ENCODE data around the gene ZNF580.

Gene ZNF580

DNA sequence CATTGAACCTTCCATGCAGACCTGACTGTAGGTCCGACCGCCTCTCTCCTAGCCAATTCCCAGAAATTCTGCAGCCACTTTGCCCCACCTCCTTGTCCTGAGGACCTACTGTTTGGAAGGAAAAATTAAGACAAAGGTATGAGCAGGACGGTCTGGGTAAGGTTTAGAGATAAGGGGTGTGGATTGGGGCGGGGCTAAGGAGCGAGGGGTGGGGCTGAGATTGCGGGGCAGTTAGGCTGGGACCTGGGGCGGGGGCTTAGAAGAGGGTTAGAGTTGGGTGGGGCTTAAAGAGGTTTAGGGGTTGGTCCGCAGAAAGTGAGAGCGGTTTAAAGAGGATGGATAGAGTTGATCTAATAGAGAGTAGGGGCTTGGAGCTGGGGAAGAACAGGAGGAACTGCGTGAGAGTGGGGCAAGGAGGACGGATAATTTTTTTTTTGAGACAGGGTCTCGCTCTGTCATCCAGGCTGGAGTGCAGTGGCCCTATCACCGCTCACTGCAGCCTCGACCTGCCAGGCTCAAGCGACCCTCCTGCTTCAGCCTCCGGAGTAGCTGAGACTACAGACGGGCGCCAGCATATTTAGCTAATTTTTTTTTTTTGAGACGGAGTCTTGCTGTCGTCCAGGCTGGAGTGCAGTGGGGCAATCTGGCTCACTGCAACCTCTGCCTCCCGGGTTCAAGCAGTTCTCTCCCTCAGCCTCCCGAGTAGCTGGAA, 37.1 kb upstream of the ZNF580 start:
- Histone ChIP-seq H3K27me3 (ENCODE audit: insufficient read depth, low read length) (no peaks in the 10 kb centered on the region), H3K9me2 (ENCODE audit: low read depth, low read length) (no peaks in the 10 kb centered on the region), H3K79me2 (ENCODE audit: insufficient read depth, low read length) (no peaks in the 10 kb centered on the region), H3K4me3 (ENCODE audit: low read depth, low read length, poor library complexity, severe bottlenecking) (no peak overlapping the region), H4K20me1 (ENCODE audit: insufficient read depth, low read length) (no peaks in the 10 kb centered on the region), H3F3A (ENCODE audit: insufficient read depth, low read length) (no peaks in the 10 kb centered on the region; the same call in 1 of the 2 replicates), H3K4me1 (ENCODE audit: insufficient read depth, low read length, severe bottlenecking) (peaks cover 24% of the 10 kb centered on the region), H3K9me3 (ENCODE audit: low read length) (no peaks in the 10 kb centered on the region), H3K9ac (ENCODE audit: low read length) (no peak overlapping the region), H3K4me2 (ENCODE audit: low read length) (no peak overlapping the region), H3K36me3 (ENCODE audit: insufficient read depth, low read length) (0 out of 2 replicates have a peak, but pooled peaks cover 6% of the 10 kb centered on the region), H3K27ac (ENCODE audit: low read depth, low read length, poor library complexity, severe bottlenecking) (no peak overlapping the region), H2AFZ (ENCODE audit: low read length) (no peak overlapping the region)
- TF ChIP-seq CTCF (IDR thresholded peaks at IDR 0.05; ENCODE audit: low read length) = no peak
- TF ChIP-seq EZH2 (IDR thresholded peaks at IDR 0.05; ENCODE audit: borderline replicate concordance, low read length) = no peak

DNA sequence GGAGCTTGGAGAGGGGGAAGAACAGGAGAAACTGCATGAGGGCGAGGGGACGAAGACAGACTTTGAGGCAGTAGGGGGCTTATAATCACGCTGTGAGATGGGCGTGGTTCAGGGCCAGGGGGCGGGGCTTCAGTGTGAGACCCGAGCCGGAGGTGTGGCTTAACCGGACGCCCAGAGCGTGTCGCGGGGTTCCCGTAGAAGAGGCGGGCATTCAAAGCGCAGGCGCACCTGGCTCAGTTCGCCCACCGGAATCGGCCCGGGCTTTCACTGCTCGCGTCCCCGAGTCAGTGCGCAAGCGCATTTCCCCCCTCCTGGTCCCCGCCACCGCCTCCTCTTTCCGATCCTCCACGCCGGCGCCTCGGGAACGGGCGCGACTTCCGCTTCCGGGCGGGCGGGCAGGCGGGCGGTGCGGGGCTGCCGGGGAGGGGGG, 35.6 kb upstream of the ZNF580 start:
- Histone ChIP-seq H3K9ac (ENCODE audit: low read length) (peak overlapping the region; percentile 96; the same call in 1 of the 2 replicates), H3K4me1 (ENCODE audit: insufficient read depth, low read length, severe bottlenecking) (peaks cover 24% of the 10 kb centered on the region), H3K9me2 (ENCODE audit: low read depth, low read length) (no peaks in the 10 kb centered on the region), H4K20me1 (ENCODE audit: insufficient read depth, low read length) (no peaks in the 10 kb centered on the region), H3K27me3 (ENCODE audit: insufficient read depth, low read length) (no peaks in the 10 kb centered on the region), H3K4me3 (ENCODE audit: low read depth, low read length, poor library complexity, severe bottlenecking) (peak overlapping the region; percentile 85), H3K9me3 (ENCODE audit: low read length) (no peaks in the 10 kb centered on the region), H3F3A (ENCODE audit: insufficient read depth, low read length) (no peaks in the 10 kb centered on the region; the same call in 1 of the 2 replicates), H2AFZ (ENCODE audit: low read length) (no peak overlapping the region), H3K79me2 (ENCODE audit: insufficient read depth, low read length) (no peaks in the 10 kb centered on the region), H3K36me3 (ENCODE audit: insufficient read depth, low read length) (peaks cover 18% of the 10 kb centered on the region), H3K27ac (ENCODE audit: low read depth, low read length, poor library complexity, severe bottlenecking) (peak overlapping the region; percentile 93), H3K4me2 (ENCODE audit: low read length) (peak overlapping the region; percentile 92)
- TF ChIP-seq EZH2 (IDR thresholded peaks at IDR 0.05; ENCODE audit: borderline replicate concordance, low read length) (no peak), CTCF (IDR thresholded peaks at IDR 0.05; ENCODE audit: low read length) (no peak)

GRCh38 chr19:55605637-55606470, 34.9 kb upstream of the ZNF580 start, which contains the start of gene ZNF865:
Gene ZNF865, plus strand, starts transcription at chr19:55605647. Its CDS starts 7,972 bp downstream, at chr19:55613619.
- no peaks in the 10 kb centered on the region for H3K79me2 ChIP-seq (ENCODE audit: insufficient read depth, low read length)
- peak within 1 kb of the TSS; percentile 85 for H3K4me3 ChIP-seq (ENCODE audit: low read depth, low read length, poor library complexity, severe bottlenecking)
- H3K27me3 ChIP-seq (ENCODE audit: insufficient read depth, low read length) = no peaks in the 10 kb centered on the region
- H3K36me3 ChIP-seq (ENCODE audit: insufficient read depth, low read length) = peaks cover 19% of the 10 kb centered on the region
- peak within 1 kb of the TSS; percentile 96 for H3K9ac ChIP-seq (ENCODE audit: low read length)
- peaks cover 20% of the 10 kb centered on the region for H3K4me1 ChIP-seq (ENCODE audit: insufficient read depth, low read length, severe bottlenecking)
- H3K4me2 ChIP-seq (ENCODE audit: low read length) = peak within 1 kb of the TSS; percentile 92
- no peaks in the 10 kb centered on the region; the same call in 1 of the 2 replicates for H3F3A ChIP-seq (ENCODE audit: insufficient read depth, low read length)
- H3K9me3 ChIP-seq (ENCODE audit: low read length) = no peaks in the 10 kb centered on the region
- no peaks in the 10 kb centered on the region for H3K9me2 ChIP-seq (ENCODE audit: low read depth, low read length)
- H4K20me1 ChIP-seq (ENCODE audit: insufficient read depth, low read length) = no peaks in the 10 kb centered on the region
- TF ChIP-seq EZH2 (IDR thresholded peaks at IDR 0.05; ENCODE audit: borderline replicate concordance, low read length) (no peak), CTCF (IDR thresholded peaks at IDR 0.05; ENCODE audit: low read length) (peak; percentile 78)
- H3K27ac ChIP-seq (ENCODE audit: low read depth, low read length, poor library complexity, severe bottlenecking) = peak within 1 kb of the TSS; percentile 93
- no peak within 1 kb of the TSS for H2AFZ ChIP-seq (ENCODE audit: low read length)
